ENCODE results near the gene EFS.

The EFS gene

GRCh38 chr14:23335623-23336022 lies 29.3 kb downstream of the EFS start:
- Histone ChIP-seq H3K4me3 (ENCODE audit: low read depth, low read length) (no peak overlapping the region), H3K27ac (ENCODE audit: extremely low read depth, low read depth, low read length) (no peak overlapping the region), H3K36me3 (ENCODE audit: control insufficient read depth in 2 of 2, insufficient read depth in 1 of 2, low read length in 2 of 2) (no peaks in the 10 kb centered on the region), H3K9me3 (ENCODE audit: control insufficient read depth, insufficient read depth, low read depth, low read length) (no peaks in the 10 kb centered on the region), H3K4me1 (ENCODE audit: control insufficient read depth, insufficient read depth, low read length) (no peaks in the 10 kb centered on the region)
- POLR2A ChIA-PET: no interaction called here
- TF ChIP-seq OVOL3 (tag by site-specific recombination; IDR thresholded peaks at IDR 0.05) (no peak), ZNF426 (tag by site-specific recombination; IDR thresholded peaks at IDR 0.05) (no peak), KLF10 (tag by site-specific recombination; IDR thresholded peaks at IDR 0.05) (no peak), ZNF488 (tag by site-specific recombination; IDR thresholded peaks at IDR 0.05) (no peak), ZNF571 (tag by site-specific recombination; IDR thresholded peaks at IDR 0.05) (no peak), ZNF658 (tag by site-specific recombination; IDR thresholded peaks at IDR 0.05) (no peak), ZNF121 (tag by site-specific recombination; IDR thresholded peaks at IDR 0.05) (no peak), ZBTB10 (tag by site-specific recombination; IDR thresholded peaks at IDR 0.05) (no peak), ZNF416 (tag by site-specific recombination; IDR thresholded peaks at IDR 0.05) (no peak), ZNF174 (tag by site-specific recombination; IDR thresholded peaks at IDR 0.05) (no peak), GLIS1 (tag by site-specific recombination; IDR thresholded peaks at IDR 0.05) (no peak), ZNF19 (tag by site-specific recombination; IDR thresholded peaks at IDR 0.05; ENCODE audit: low read depth) (no peak), INSM2 (tag by site-specific recombination; IDR thresholded peaks at IDR 0.05) (no peak), ZSCAN4 (tag by site-specific recombination; IDR thresholded peaks at IDR 0.05) (no peak), ZNF776 (tag by site-specific recombination; IDR thresholded peaks at IDR 0.05; ENCODE audit: borderline replicate concordance) (no peak), ZNF707 (tag by site-specific recombination; IDR thresholded peaks at IDR 0.05) (no peak), SP3 (tag by site-specific recombination; IDR thresholded peaks at IDR 0.05) (no peak), GLI4 (tag by site-specific recombination; IDR thresholded peaks at IDR 0.05) (no peak), ZNF76 (tag by site-specific recombination; IDR thresholded peaks at IDR 0.05; ENCODE audit: borderline replicate concordance, low read depth) (no peak)
- CTCF ChIA-PET: interaction anchor here (0.6 to 1.2 kb wide), 2 partner anchors 12 to 45 kb away, joined by 3 read pairs; no protein-coding TSS in a partner anchor
